Measurements from ENCODE around the gene SLCO1C1. TPM values are rescaled to one million over a fixed set of nuclear protein-coding genes. Genes with fewer than 3 reads are reported as not detected.

SLCO1C1 gene
- total and polyA plus RNA-seq, 4 donors, result 0.04 to 2.2 (median 0.05) TPM; not detected in 1

GRCh38 chr12:20656600-20656999 is 38.5 kb upstream of the SLCO1C1 start:
- Histone ChIP-seq H3K27me3 (ENCODE audit: control insufficient read depth in 3 of 3, insufficient read depth in 3 of 3, low read length in 2 of 3) (no peaks in the 10 kb centered on the region), H3K9me3 (ENCODE audit: control insufficient read depth in 4 of 4, insufficient read depth in 3 of 4, low read length in 3 of 4) (peaks cover 0 to 5% (median 3%) of the 10 kb centered on the region in 4 donors), H3K9ac (ENCODE audit: insufficient read depth in 1 of 2, low read length in 2 of 2) (no peak overlapping the region), H3K4me1 (ENCODE audit: control insufficient read depth in 5 of 5, insufficient read depth in 5 of 5, low read length in 5 of 5) (peaks cover 0 to 3% (median 0%) of the 10 kb centered on the region in 5 donors), H3K27ac (ENCODE audit: low read depth in 1 of 2, low read length in 1 of 2) (peak overlapping the region in 1 of 2 donors; percentile 4), H3K4me3 (no peak overlapping the region), H3K36me3 (ENCODE audit: control insufficient read depth in 4 of 4, insufficient read depth in 4 of 4, low read length in 4 of 4) (peaks cover 0 to 7% (median 2%) of the 10 kb centered on the region in 4 donors)
- no peak for TF ChIP-seq CTCF (IDR thresholded peaks at IDR 0.05; ENCODE audit: control extremely low read depth, extremely low read depth)
- WGBS, 2 donors, result 63 to 78% methylated on average over 1 of the region's 1 CpG
- DNase-seq (no peak), ATAC-seq (ENCODE audit: insufficient read depth, low FRiP score) (no peak)

GRCh38 chr12:20657496-20657895 is 37.6 kb upstream of the SLCO1C1 start:
- ATAC-seq (ENCODE audit: insufficient read depth, low FRiP score), result no peak

GRCh38 chr12:20681334-20681733 is 13.8 kb upstream of the SLCO1C1 start:
- ATAC-seq (ENCODE audit: insufficient read depth, low FRiP score), result no peak
- Histone ChIP-seq H3K4me1 (ENCODE audit: control insufficient read depth in 5 of 5, insufficient read depth in 5 of 5, low read length in 5 of 5) (peaks cover 0 to 2% (median 0%) of the 10 kb centered on the region in 5 donors), H3K4me3 (no peak overlapping the region), H3K36me3 (ENCODE audit: control insufficient read depth in 4 of 4, insufficient read depth in 4 of 4, low read length in 4 of 4) (peaks cover 0 to 12% (median 1%) of the 10 kb centered on the region in 4 donors), H3K9ac (ENCODE audit: insufficient read depth in 1 of 2, low read length in 2 of 2) (no peak overlapping the region), H3K27me3 (ENCODE audit: control insufficient read depth in 3 of 3, insufficient read depth in 3 of 3, low read length in 2 of 3) (no peaks in the 10 kb centered on the region), H3K9me3 (ENCODE audit: control insufficient read depth in 4 of 4, insufficient read depth in 3 of 4, low read length in 3 of 4) (peaks cover 0 to 1% (median 0%) of the 10 kb centered on the region in 4 donors), H3K27ac (ENCODE audit: low read depth in 1 of 2, low read length in 1 of 2) (no peak overlapping the region)
- WGBS, 2 donors, result 56 to 89% methylated on average over 4 of the region's 4 CpGs
- DNase-seq, result no peak
- no peak for TF ChIP-seq CTCF (IDR thresholded peaks at IDR 0.05; ENCODE audit: control extremely low read depth, extremely low read depth)

More at GRCh38 chr12:20657496-20657895, 37.6 kb upstream of the SLCO1C1 start:
- Histone ChIP-seq H3K9ac (ENCODE audit: insufficient read depth in 1 of 2, low read length in 2 of 2) (no peak overlapping the region), H3K36me3 (ENCODE audit: control insufficient read depth in 4 of 4, insufficient read depth in 4 of 4, low read length in 4 of 4) (peaks cover 0 to 13% (median 2%) of the 10 kb centered on the region in 4 donors), H3K27ac (ENCODE audit: low read depth in 1 of 2, low read length in 1 of 2) (no peak overlapping the region), H3K27me3 (ENCODE audit: control insufficient read depth in 3 of 3, insufficient read depth in 3 of 3, low read length in 2 of 3) (no peaks in the 10 kb centered on the region), H3K9me3 (ENCODE audit: control insufficient read depth in 4 of 4, insufficient read depth in 3 of 4, low read length in 3 of 4) (peaks cover 0 to 5% (median 4%) of the 10 kb centered on the region in 4 donors), H3K4me3 (no peak overlapping the region), H3K4me1 (ENCODE audit: control insufficient read depth in 5 of 5, insufficient read depth in 5 of 5, low read length in 5 of 5) (peaks cover 0 to 3% (median 0%) of the 10 kb centered on the region in 5 donors)
- peak in 1 of 3 donors; percentile 14 for DNase-seq
- no peak for TF ChIP-seq CTCF (IDR thresholded peaks at IDR 0.05; ENCODE audit: control extremely low read depth, extremely low read depth)
- whole genome bisulfite sequencing, 2 donors, result 88 to 90% methylated on average over 2 of the region's 2 CpGs
